Measurements from ENCODE around the gene CHAT.

The CHAT gene

DNA sequence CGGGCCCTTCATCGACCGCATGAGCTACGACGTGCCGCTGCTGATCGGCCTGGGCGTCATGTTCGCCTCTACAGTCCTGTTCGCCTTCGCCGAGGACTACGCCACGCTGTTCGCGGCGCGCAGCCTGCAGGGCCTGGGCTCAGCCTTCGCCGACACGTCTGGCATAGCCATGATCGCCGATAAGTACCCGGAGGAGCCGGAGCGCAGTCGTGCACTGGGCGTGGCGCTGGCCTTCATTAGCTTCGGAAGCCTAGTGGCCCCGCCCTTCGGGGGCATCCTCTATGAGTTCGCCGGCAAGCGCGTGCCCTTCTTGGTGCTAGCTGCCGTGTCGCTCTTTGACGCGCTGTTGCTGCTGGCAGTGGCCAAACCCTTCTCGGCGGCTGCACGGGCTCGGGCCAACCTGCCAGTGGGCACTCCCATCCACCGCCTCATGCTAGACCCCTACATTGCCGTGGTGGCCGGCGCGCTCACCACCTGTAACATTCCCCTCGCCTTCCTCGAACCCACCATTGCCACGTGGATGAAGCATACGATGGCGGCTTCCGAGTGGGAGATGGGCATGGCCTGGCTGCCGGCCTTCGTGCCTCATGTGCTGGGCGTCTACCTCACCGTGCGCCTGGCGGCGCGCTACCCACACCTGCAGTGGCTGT, 2.5 kb upstream of the CHAT start:
- H3K9me3 ChIP-seq (ENCODE audit: severe bottlenecking), result no peaks in the 10 kb centered on the region
- peaks cover 79% of the 10 kb centered on the region for H3K27me3 ChIP-seq (ENCODE audit: insufficient read depth, poor library complexity, severe bottlenecking)
- TF ChIP-seq, protein P1, sequence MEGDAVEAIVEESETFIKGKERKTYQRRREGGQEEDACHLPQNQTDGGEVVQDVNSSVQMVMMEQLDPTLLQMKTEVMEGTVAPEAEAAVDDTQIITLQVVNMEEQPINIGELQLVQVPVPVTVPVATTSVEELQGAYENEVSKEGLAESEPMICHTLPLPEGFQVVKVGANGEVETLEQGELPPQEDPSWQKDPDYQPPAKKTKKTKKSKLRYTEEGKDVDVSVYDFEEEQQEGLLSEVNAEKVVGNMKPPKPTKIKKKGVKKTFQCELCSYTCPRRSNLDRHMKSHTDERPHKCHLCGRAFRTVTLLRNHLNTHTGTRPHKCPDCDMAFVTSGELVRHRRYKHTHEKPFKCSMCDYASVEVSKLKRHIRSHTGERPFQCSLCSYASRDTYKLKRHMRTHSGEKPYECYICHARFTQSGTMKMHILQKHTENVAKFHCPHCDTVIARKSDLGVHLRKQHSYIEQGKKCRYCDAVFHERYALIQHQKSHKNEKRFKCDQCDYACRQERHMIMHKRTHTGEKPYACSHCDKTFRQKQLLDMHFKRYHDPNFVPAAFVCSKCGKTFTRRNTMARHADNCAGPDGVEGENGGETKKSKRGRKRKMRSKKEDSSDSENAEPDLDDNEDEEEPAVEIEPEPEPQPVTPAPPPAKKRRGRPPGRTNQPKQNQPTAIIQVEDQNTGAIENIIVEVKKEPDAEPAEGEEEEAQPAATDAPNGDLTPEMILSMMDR (IDR thresholded peaks at IDR 0.05; ENCODE audit: poor library complexity, severe bottlenecking), result no peak

DNA sequence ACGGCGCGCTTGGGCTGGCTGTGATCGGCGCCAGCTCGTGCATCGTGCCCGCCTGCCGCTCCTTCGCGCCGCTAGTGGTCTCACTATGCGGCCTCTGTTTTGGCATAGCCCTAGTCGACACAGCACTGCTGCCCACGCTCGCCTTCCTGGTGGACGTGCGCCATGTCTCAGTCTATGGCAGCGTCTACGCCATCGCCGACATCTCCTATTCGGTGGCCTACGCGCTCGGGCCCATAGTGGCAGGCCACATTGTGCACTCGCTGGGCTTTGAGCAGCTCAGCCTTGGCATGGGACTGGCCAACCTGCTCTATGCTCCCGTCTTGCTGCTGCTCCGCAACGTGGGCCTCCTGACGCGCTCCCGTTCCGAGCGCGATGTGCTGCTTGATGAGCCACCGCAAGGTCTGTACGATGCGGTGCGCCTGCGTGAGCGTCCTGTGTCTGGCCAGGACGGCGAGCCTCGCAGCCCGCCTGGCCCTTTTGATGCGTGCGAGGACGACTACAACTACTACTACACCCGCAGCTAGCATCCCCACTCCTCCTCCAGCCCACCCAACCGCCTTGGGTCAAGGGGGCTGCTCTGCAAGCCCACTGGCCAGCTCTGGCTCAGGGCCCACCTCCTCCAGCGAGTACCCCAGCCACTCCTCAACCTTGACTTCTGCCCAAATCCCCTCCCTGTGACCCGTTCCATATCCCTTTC, 1.9 kb upstream of the CHAT start:
- peak; percentile 50 for DNase-seq (ENCODE audit: low spot score)
- TF ChIP-seq, protein P1 (IDR thresholded peaks at IDR 0.05; ENCODE audit: poor library complexity, severe bottlenecking), result no peak
- H3K4me3 ChIP-seq (ENCODE audit: severe bottlenecking), result no peak overlapping the region
- H3K36me3 ChIP-seq (ENCODE audit: low read depth), result no peaks in the 10 kb centered on the region
- no peak overlapping the region for H3K27ac ChIP-seq (ENCODE audit: poor library complexity, severe bottlenecking)
- H3K27me3 ChIP-seq (ENCODE audit: insufficient read depth, poor library complexity, severe bottlenecking), result peaks cover 79% of the 10 kb centered on the region
- no peaks in the 10 kb centered on the region for H3K4me1 ChIP-seq (ENCODE audit: insufficient read depth, poor library complexity, severe bottlenecking)
- ATAC-seq (ENCODE audit: low read depth), result no peak
- H3K9me3 ChIP-seq (ENCODE audit: severe bottlenecking), result no peaks in the 10 kb centered on the region

More for the DNA sequence above, 2.5 kb upstream of the CHAT start:
- Histone ChIP-seq H3K36me3 (ENCODE audit: low read depth) (no peaks in the 10 kb centered on the region), H3K4me3 (ENCODE audit: severe bottlenecking) (no peak overlapping the region), H3K27ac (ENCODE audit: poor library complexity, severe bottlenecking) (no peak overlapping the region), H3K4me1 (ENCODE audit: insufficient read depth, poor library complexity, severe bottlenecking) (no peaks in the 10 kb centered on the region)
- DNase-seq (ENCODE audit: low spot score) (peak; percentile 62), ATAC-seq (ENCODE audit: low read depth) (no peak; the same call in 2 of the 3 replicates)

DNA sequence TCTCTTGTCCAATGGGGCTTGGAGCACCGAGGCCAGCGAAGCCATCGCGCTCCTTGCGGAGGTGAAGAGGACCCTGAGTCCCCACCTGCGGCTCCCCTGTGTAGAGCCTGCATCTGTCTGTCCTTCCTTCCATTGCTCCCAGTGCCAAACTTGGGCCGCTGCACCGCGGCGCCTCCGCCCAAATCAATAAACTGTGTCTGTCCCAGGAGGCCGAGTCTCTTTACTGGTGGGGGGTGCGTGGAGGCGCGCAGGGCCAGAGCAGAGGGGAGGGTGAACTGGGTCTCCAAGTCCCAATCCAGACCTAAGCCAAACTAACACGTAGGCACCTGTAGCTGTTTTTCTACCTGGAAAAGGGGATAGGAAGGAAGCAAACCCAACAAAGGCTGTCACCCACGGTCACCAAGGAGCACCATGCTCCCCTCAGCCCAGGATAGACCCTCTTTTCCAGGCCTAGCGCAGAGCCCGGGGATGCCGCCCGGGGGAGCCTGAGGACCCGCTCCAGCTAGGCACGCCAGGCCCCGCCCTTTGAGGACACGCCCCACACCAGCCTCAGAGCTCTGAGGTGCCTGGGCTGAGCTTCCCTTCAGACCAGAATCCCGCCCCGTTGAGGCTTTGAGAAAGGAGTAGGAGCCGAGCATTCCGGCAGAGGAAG, 1.2 kb upstream of the CHAT start:
- H3K4me1 ChIP-seq (ENCODE audit: insufficient read depth, poor library complexity, severe bottlenecking), result no peaks in the 10 kb centered on the region
- ATAC-seq (ENCODE audit: low read depth) (peak; percentile 19; the same call in 2 of the 3 replicates), DNase-seq (ENCODE audit: low spot score) (peak; percentile 56)
- TF ChIP-seq, protein P1 (IDR thresholded peaks at IDR 0.05; ENCODE audit: poor library complexity, severe bottlenecking), result no peak
- H3K27me3 ChIP-seq (ENCODE audit: insufficient read depth, poor library complexity, severe bottlenecking), result peaks cover 72% of the 10 kb centered on the region
- H3K9me3 ChIP-seq (ENCODE audit: severe bottlenecking), result no peaks in the 10 kb centered on the region
- H3K36me3 ChIP-seq (ENCODE audit: low read depth), result no peaks in the 10 kb centered on the region
- no peak overlapping the region for H3K4me3 ChIP-seq (ENCODE audit: severe bottlenecking)
- no peak overlapping the region for H3K27ac ChIP-seq (ENCODE audit: poor library complexity, severe bottlenecking)

DNA sequence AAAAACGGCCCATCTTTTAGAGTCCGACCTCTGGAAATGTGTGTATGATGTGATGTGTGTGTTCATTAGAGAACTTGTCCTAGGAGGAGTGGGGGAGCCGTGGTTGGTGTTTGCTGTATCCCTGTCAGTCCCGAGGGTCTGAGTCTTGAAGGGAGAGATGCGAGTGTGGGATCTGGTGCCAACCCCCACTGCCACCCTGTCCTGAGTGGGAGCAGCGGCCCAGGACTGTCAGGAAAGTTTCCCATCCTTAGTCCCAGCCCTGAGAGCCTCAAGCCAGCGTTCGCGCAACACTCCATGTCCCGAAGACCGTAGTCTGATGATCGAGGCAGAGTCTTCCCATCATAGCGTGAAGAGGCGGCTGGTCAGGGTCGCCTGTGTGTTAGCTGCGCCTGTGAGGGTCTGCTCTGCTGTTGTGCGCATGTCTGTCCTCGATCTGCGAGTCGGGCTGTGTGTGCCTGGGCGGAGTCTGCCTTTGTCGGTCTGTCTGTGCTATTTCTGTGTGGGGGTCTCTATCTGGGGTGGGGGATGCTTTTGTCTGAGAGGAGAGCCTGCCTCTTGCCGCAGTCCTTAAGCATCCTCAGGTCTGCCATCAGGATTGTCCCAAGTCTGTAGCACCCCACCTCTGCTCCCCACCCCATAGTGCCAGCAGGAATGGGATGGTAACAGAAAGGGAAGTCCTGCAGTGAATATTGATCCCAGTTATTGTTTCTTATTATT, 514 bp upstream of the CHAT start:
- DNase-seq (ENCODE audit: low spot score), result peak; percentile 45

More for the DNA sequence above, 514 bp upstream of the CHAT start:
- TF ChIP-seq, protein P1 (IDR thresholded peaks at IDR 0.05; ENCODE audit: poor library complexity, severe bottlenecking), result no peak
- Histone ChIP-seq H3K36me3 (ENCODE audit: low read depth) (no peaks in the 10 kb centered on the region), H3K4me1 (ENCODE audit: insufficient read depth, poor library complexity, severe bottlenecking) (no peaks in the 10 kb centered on the region), H3K27me3 (ENCODE audit: insufficient read depth, poor library complexity, severe bottlenecking) (peaks cover 69% of the 10 kb centered on the region), H3K27ac (ENCODE audit: poor library complexity, severe bottlenecking) (no peak overlapping the region), H3K9me3 (ENCODE audit: severe bottlenecking) (no peaks in the 10 kb centered on the region), H3K4me3 (ENCODE audit: severe bottlenecking) (no peak overlapping the region)
- no peak for ATAC-seq (ENCODE audit: low read depth)
